ENCODE measurements around the gene GRID1. TPM values are rescaled to one million over a fixed set of nuclear protein-coding genes. Genes with fewer than 3 reads are reported as not detected.

GRID1 gene
- total RNA-seq, 2 donors from 2014 or later = 0.27 to 0.85 TPM

- no peak for DNase-seq (ENCODE audit: low spot score)
Observed at GRCh38 chr10:86372119-86372783, 5.7 kb upstream of the GRID1 start.

GRCh38 chr10:86371691-86372090, 5.1 kb upstream of the GRID1 start:
- Histone ChIP-seq H3K36me3 (no peaks in the 10 kb centered on the region), H3K4me1 (ENCODE audit: control insufficient read depth in 1 of 2, low read depth in 2 of 2) (peaks cover 4 to 12% of the 10 kb centered on the region in 2 donors), H3K9me3 (no peaks in the 10 kb centered on the region), H3K27me3 (replicated peaks; ENCODE audit: insufficient read depth) (peaks cover 6% of the 10 kb centered on the region), H3K27ac (no peak overlapping the region), H3K4me3 (no peak overlapping the region)
- DNase-seq (ENCODE audit: low spot score) = no peak
- no peak for ATAC-seq (ENCODE audit: insufficient number of reproducible peaks, low FRiP score, low read depth)
- TF ChIP-seq CTCF (IDR thresholded peaks at IDR 0.05) = no peak

More at GRCh38 chr10:86372119-86372783, 5.7 kb upstream of the GRID1 start:
- Histone ChIP-seq H3K4me3 (no peak overlapping the region), H3K36me3 (no peaks in the 10 kb centered on the region), H3K27me3 (replicated peaks; ENCODE audit: insufficient read depth) (peaks cover 2% of the 10 kb centered on the region), H3K4me1 (ENCODE audit: control insufficient read depth in 1 of 2, low read depth in 2 of 2) (peaks cover 5 to 7% of the 10 kb centered on the region in 2 donors), H3K9me3 (no peaks in the 10 kb centered on the region), H3K27ac (no peak overlapping the region)
- ATAC-seq (ENCODE audit: insufficient number of reproducible peaks, low FRiP score, low read depth) = no peak
- TF ChIP-seq CTCF (IDR thresholded peaks at IDR 0.05) = no peak

GRCh38 chr10:86371116-86371515, 4.5 kb upstream of the GRID1 start:
- no peaks in the 10 kb centered on the region for H3K36me3 ChIP-seq
- peaks cover 4 to 13% of the 10 kb centered on the region in 2 donors for H3K4me1 ChIP-seq (ENCODE audit: control insufficient read depth in 1 of 2, low read depth in 2 of 2)
- H3K9me3 ChIP-seq = no peaks in the 10 kb centered on the region
- no peak overlapping the region for H3K27ac ChIP-seq
- ATAC-seq (ENCODE audit: insufficient number of reproducible peaks, low FRiP score, low read depth) (no peak), DNase-seq (ENCODE audit: low spot score) (no peak)
- H3K27me3 ChIP-seq (replicated peaks; ENCODE audit: insufficient read depth) = peaks cover 6% of the 10 kb centered on the region
- TF ChIP-seq CTCF (IDR thresholded peaks at IDR 0.05) = no peak
- no peak overlapping the region for H3K4me3 ChIP-seq

GRCh38 chr10:86370006-86370585, 3.5 kb upstream of the GRID1 start:
- peaks cover 6% of the 10 kb centered on the region for H3K27me3 ChIP-seq (replicated peaks; ENCODE audit: insufficient read depth)

More at GRCh38 chr10:86370006-86370585, 3.5 kb upstream of the GRID1 start:
- no peaks in the 10 kb centered on the region for H3K36me3 ChIP-seq
- DNase-seq (ENCODE audit: low spot score) (no peak), ATAC-seq (ENCODE audit: insufficient number of reproducible peaks, low FRiP score, low read depth) (no peak)
- no peak for TF ChIP-seq CTCF (IDR thresholded peaks at IDR 0.05)
- H3K9me3 ChIP-seq = no peaks in the 10 kb centered on the region
- H3K4me1 ChIP-seq (ENCODE audit: control insufficient read depth in 1 of 2, low read depth in 2 of 2) = peaks cover 4 to 23% of the 10 kb centered on the region in 2 donors
- no peak overlapping the region for H3K4me3 ChIP-seq
- no peak overlapping the region for H3K27ac ChIP-seq
